NK-92 (cell line): Measurements from ENCODE around the gene HSBP1.

Experiments
- DNase-seq: peaks from one replicate; lab custom pipeline; 2025; ENCODE audit not compliant: unreplicated experiment; lab: John Stamatoyannopoulos, UW

HSBP1 gene

GRCh38 chr16:83835586-83836566 is 28.1 kb downstream of the HSBP1 start:
- DNase-seq = no peak

- no peak for DNase-seq
These were observed 29.8 kb downstream of the HSBP1 start for GRCh38 chr16:83837566-83837965.

- no peak for DNase-seq
These were observed 30.4 kb downstream of the HSBP1 start for GRCh38 chr16:83838151-83838550.

GRCh38 chr16:83839561-83839960 is 31.8 kb downstream of the HSBP1 start:
- DNase-seq = no peak

GRCh38 chr16:83840060-83840617 is 32.4 kb downstream of the HSBP1 start:
- DNase-seq = no peak

GRCh38 chr16:83842291-83842690 is 34.5 kb downstream of the HSBP1 start:
- no peak for DNase-seq

- DNase-seq = no peak
These were observed 35.2 kb downstream of the HSBP1 start for GRCh38 chr16:83842756-83843507.

DNA sequence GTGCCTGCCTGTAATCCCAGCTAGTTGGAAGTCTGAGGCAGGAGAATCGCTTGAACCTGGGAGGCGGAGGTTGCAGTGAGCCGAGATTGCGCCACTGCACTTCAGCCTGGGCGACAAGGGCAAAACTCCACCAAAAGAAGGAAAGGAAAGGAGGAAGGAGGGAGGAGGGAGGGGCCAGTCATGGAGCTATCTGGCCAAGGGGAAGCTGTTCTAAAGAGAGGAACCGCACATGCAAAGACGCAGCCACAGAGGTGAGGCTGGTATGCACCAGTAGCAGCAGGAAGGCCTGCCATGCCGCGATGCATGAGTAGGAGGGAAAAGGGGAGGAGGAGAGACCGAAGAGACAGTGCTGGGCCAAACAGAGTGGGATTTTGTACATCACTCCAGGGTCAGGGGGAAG is 35.9 kb downstream of the HSBP1 start:
- DNase-seq = no peak

DNA sequence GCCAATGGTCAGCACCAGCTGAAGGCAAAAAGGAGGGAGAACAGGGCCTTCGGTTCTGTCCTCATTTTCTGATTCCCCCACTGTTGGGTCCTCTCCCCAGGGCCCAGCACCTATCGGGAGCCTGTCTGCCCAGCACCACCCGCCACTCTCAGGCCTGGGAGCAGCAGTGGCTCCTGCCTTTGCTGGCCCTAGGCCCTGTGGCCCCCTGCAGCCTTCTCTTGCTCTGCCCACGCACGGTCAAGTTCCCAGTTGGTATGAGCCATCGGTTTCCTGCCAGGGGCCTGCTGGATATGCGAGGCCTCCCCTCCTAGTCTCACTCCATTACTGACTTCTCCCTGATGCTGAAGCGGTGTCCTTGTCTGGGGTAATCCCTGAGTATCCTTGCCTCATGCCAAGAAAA is 37.5 kb downstream of the HSBP1 start:
- DNase-seq = no peak

DNA sequence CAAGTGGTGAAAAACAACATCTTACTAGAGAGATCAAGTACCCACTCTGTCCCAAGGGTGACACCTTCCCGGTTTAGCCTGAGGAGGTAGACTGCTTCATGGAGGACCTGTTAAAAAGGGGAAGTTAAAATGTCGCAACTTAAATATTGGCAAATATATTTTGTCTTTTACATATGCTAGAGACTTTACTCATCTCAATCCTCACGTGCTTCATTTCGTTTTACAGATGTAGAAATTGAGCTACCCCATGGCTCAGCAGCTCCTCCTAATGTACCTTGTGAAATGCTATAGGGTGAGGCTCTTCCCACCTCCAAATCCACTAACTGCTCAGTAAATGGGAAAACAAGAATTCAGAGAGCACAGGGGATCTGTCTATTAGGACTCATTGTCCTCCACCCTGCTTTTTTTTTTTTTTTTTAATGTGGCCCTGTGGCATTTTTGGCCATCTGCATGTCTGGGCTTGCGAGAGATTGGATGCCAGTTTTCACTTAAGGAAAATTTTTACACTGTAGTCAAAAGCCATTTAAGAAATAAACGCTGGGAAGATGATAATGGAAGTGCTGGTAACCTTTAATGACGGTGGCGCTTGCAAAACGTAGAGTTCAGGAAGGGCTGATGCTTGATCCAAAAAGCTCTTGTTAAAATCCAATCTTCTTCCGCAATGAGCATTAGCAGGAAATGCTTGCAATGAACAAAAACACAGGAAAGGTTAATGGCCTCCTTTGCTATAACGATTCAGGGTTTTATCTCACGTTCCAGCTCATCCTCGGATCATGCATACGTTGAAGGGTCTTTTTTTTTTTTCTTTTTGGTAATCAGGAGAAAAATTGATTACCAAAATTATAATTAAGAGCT is 39.8 kb downstream of the HSBP1 start:
- DNase-seq = no peak

DNA sequence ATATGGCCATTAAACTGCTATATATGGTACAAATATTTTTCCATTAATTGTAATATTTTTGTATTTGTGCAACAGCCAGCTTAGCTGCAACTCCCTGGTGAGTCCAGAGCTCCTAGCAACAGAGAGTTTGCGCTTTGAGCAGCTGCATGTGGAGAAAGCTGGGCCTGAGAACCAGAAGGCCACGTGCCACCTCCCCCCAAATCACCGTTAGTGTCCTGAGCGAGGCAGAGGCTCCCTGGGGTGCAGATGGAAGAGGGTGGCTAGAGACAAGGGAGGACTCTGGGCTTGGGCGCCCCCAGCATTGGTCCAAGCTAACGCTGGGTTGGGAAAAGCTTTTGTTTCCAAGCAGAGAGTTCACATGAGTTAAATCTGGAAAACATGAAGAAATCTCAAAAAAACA is 41.6 kb downstream of the HSBP1 start:
- DNase-seq = no peak

DNA sequence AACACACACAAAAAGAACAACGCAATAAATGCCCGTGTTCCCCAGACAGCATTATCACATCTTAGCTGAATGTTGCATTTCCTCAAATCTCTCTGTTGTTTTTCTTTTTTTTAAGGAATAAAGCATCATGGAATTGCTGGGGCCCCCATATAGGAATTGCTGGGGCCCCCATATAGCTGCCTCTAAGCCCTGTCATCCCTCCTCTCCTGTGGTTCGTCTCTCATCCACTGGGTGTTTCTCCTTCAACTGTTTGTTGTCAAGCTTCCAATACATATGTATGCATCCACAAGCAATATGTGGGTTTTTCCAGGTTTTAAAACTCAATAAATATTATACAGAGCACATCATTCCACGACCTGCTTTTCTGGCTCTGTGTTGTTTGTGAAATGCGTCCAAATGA is 43.2 kb downstream of the HSBP1 start:
- DNase-seq = no peak

DNA sequence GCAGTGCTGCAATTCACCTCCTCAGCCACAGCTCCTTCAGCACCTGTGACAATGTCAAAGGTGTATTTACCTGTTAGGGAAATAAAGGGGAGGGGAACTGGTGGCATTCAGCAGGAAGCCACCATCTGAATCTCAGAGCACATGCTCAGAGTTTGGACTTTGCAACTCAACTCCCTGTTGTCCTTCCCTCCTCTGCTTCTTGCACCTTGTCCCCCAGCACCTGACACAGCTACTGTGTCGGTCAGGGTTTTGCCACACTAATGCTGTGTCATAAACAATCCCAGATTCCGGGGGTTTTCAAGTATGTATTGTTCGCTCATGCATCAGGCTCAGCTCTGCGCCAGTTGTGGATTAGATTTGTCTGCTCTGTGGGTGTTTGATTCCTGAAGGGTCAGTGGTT is 43.7 kb downstream of the HSBP1 start:
- no peak for DNase-seq

DNA sequence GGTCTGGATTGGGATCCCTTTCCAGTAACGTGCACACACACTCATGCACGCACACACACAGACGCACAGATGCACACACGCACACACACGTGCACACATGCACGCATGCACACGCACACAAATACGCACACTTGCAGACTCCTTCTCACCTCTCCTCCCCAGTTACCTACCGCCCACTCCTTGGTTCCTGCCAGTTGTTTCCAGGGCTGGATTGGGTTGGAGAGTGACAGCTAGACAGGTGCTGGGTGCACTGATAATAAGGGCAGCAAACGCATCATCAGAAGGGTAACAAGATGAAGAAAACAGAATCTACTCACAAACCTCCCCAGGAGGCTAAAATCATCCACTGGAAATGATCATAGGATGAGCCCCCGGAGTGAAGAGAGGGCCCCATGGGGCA is 45.0 kb downstream of the HSBP1 start:
- no peak for DNase-seq

- no peak for DNase-seq
These were observed 46.1 kb downstream of the HSBP1 start for GRCh38 chr16:83853834-83854233.

GRCh38 chr16:83854420-83854819 is 46.6 kb downstream of the HSBP1 start:
- no peak for DNase-seq

- DNase-seq = no peak
These were observed 49.0 kb downstream of the HSBP1 start for GRCh38 chr16:83856792-83857191.

- no peak for DNase-seq
These were observed 51.5 kb downstream of the HSBP1 start for GRCh38 chr16:83859265-83859664.

GRCh38 chr16:83862661-83863060 is 54.9 kb downstream of the HSBP1 start:
- no peak for DNase-seq

DNA sequence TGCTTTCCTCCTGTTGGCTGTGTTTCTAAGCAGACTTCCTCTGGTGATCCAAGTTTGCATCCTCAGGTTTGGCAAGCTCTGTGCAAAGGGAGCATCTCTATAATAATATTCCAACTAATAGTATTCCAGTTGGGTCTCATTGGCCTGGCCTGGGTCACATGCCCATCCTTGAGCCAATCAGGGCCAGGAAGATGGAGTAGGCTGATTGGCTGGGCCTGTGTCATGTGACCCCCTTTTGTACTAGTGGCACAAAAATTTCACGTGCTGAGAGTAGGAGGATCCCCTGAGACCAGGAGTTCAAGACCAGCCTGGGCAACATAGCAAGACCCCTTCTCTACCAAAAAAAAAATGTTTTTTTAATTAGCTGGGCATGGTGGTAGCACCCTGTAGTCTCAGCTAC is 55.9 kb downstream of the HSBP1 start:
- DNase-seq = no peak
